VCaP (cell line): ENCODE results near the gene MYO18B.

Experiments
- H3K27ac ChIP-seq: fragments of 450-650 bp; 2 replicates; pipeline ENCODE4 v1.5.1; 2017
- TF ChIP-seq, protein P1 (sequence below): fragments of 450-650 bp; conservative IDR thresholded peaks from 2 replicates; pipeline ENCODE4 v1.5.1; 2017; ENCODE audit warnings: mild to moderate bottlenecking, moderate library complexity

Gene MYO18B

DNA sequence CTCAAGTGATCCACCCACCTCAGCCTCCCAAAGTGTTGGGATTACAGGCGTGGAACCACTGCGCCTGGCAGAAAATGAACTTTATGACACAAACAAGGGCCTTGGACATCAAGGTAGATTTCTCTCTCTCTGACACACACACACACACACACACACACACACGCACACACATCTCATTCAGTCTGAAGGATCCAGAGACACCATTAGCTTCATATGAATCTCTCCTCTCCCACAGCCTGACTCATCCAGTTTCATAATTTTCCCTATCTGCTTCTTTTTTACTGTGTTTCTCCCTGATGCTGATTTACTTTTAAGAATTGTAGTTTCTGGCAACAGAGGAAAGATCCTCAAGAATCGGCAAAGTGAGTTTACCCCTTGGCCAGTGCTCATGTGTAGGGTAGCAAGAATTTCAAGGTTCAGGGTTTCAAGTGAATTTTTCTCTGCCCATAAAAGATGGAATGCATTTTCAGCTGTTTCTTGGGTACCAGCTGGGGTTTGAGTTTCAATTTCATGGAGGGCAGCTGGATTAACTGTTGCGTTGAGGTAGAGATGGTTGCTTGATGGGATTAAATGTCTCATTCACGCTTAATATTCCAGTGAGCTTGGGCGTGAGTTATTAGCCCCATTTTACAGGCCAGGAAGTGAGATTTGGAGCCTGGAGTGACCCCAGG is 3.5 kb downstream of the MYO18B start:
- TF ChIP-seq, protein P1, sequence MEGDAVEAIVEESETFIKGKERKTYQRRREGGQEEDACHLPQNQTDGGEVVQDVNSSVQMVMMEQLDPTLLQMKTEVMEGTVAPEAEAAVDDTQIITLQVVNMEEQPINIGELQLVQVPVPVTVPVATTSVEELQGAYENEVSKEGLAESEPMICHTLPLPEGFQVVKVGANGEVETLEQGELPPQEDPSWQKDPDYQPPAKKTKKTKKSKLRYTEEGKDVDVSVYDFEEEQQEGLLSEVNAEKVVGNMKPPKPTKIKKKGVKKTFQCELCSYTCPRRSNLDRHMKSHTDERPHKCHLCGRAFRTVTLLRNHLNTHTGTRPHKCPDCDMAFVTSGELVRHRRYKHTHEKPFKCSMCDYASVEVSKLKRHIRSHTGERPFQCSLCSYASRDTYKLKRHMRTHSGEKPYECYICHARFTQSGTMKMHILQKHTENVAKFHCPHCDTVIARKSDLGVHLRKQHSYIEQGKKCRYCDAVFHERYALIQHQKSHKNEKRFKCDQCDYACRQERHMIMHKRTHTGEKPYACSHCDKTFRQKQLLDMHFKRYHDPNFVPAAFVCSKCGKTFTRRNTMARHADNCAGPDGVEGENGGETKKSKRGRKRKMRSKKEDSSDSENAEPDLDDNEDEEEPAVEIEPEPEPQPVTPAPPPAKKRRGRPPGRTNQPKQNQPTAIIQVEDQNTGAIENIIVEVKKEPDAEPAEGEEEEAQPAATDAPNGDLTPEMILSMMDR: no peak
- H3K27ac ChIP-seq: no peak overlapping the region

DNA sequence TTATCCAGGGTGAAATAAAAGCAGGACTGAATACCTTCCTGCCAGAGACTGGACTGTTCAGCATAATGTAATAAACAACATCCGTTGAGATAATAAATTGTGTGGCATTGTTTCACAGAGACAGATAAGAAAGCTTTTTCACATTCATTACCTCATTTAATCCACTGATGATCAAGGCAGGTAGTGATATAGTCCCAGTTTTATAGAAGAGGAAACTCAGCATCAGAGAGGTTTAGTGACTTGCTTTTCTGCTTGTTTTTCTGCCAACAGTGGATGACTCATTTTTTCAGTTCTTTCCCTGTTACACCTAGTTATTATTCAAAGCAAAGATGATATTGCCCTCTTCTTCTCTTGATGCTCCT is 4.0 kb downstream of the MYO18B start:
- H3K27ac ChIP-seq: no peak overlapping the region
- TF ChIP-seq, protein P1: no peak

- no peak overlapping the region for H3K27ac ChIP-seq
- TF ChIP-seq, protein P1: no peak
Measured at GRCh38 chr22:25747245-25747944, 5.4 kb downstream of the MYO18B start.

GRCh38 chr22:25748140-25748539 is 6.2 kb downstream of the MYO18B start:
- H3K27ac ChIP-seq: no peak overlapping the region

GRCh38 chr22:25748704-25749103 is 6.7 kb downstream of the MYO18B start:
- no peak overlapping the region for H3K27ac ChIP-seq
- TF ChIP-seq, protein P1: no peak

More at GRCh38 chr22:25748140-25748539, 6.2 kb downstream of the MYO18B start:
- TF ChIP-seq, protein P1: no peak

GRCh38 chr22:25749420-25750169 is 7.6 kb downstream of the MYO18B start:
- TF ChIP-seq, protein P1: no peak
- no peak overlapping the region for H3K27ac ChIP-seq

GRCh38 chr22:25750569-25751173 is 8.7 kb downstream of the MYO18B start:
- no peak overlapping the region for H3K27ac ChIP-seq
- TF ChIP-seq, protein P1: no peak
